ENCODE data around the gene ADAM21.
"Not testable (repeated sequence)": the region's sequence is repeated elsewhere in the genome, so short reads cannot be mapped to it uniquely, and the experiment has no call there.

ADAM21 gene

GRCh38 chr14:70451874-70452273, at the start of gene ADAM21:
Gene ADAM21, plus strand, starts transcription at chr14:70452174. Its CDS starts 5,326 bp downstream, at chr14:70457500.
- Mint-ChIP-seq H3K4me1 (no peaks in the 10 kb centered on the region), H3K9me3 (peaks cover 4% of the 10 kb centered on the region), H3K4me3 (no peak within 1 kb of the TSS), H3K27me3 (ENCODE audit: low read depth) (no peaks in the 10 kb centered on the region), H3K36me3 (ENCODE audit: low read depth) (peaks cover 5% of the 10 kb centered on the region), H3K27ac (no peak within 1 kb of the TSS)
- no peak for TF ChIP-seq CTCF (IDR thresholded peaks at IDR 0.05; ENCODE audit: unreplicated experiment in 3 of 3)

GRCh38 chr14:70403335-70403734, 48.6 kb upstream of the ADAM21 start:
- not testable (repeated sequence) for H3K27ac Mint-ChIP-seq; H3K4me1 Mint-ChIP-seq; H3K9me3 Mint-ChIP-seq; H3K4me3 Mint-ChIP-seq; H3K27me3 Mint-ChIP-seq (ENCODE audit: low read depth)
- TF ChIP-seq CTCF (IDR thresholded peaks at IDR 0.05; ENCODE audit: unreplicated experiment in 3 of 3) = peak in 2 of 3 experiments; percentile 14 to 36
- H3K36me3 Mint-ChIP-seq (ENCODE audit: low read depth) = peaks cover 25% of the 10 kb centered on the region

- not testable (repeated sequence) for H3K9me3 Mint-ChIP-seq
These were observed 45.8 kb upstream of the ADAM21 start for GRCh38 chr14:70406216-70406615.

GRCh38 chr14:70407621-70408020, 44.4 kb upstream of the ADAM21 start:
- Mint-ChIP-seq H3K27me3 (ENCODE audit: low read depth) (no peaks in the 10 kb centered on the region), H3K27ac (no peak overlapping the region), H3K36me3 (ENCODE audit: low read depth) (peaks cover 43% of the 10 kb centered on the region), H3K4me1 (peaks cover 6% of the 10 kb centered on the region), H3K4me3 (no peak overlapping the region), H3K9me3 (no peaks in the 10 kb centered on the region)
- TF ChIP-seq CTCF (IDR thresholded peaks at IDR 0.05; ENCODE audit: unreplicated experiment in 3 of 3) = no peak

More at GRCh38 chr14:70406216-70406615, 45.8 kb upstream of the ADAM21 start:
- H3K4me1 Mint-ChIP-seq; H3K27ac Mint-ChIP-seq; H3K27me3 Mint-ChIP-seq (ENCODE audit: low read depth); H3K4me3 Mint-ChIP-seq: not testable (repeated sequence)
- peaks cover 35% of the 10 kb centered on the region for H3K36me3 Mint-ChIP-seq (ENCODE audit: low read depth)

GRCh38 chr14:70415788-70416187, 36.2 kb upstream of the ADAM21 start:
- H3K4me3 Mint-ChIP-seq = peak overlapping the region; percentile 90 to 99 (median 95)
- no peaks in the 10 kb centered on the region for H3K9me3 Mint-ChIP-seq
- peaks cover 8% of the 10 kb centered on the region for H3K36me3 Mint-ChIP-seq (ENCODE audit: low read depth)
- no peaks in the 10 kb centered on the region for H3K27me3 Mint-ChIP-seq (ENCODE audit: low read depth)
- peaks cover 28% of the 10 kb centered on the region for H3K4me1 Mint-ChIP-seq
- H3K27ac Mint-ChIP-seq = peak overlapping the region; percentile 49 to 93 (median 77)
- TF ChIP-seq CTCF (IDR thresholded peaks at IDR 0.05; ENCODE audit: unreplicated experiment in 3 of 3) = no peak

- no peaks in the 10 kb centered on the region for H3K9me3 Mint-ChIP-seq
- H3K27ac Mint-ChIP-seq = peak overlapping the region; percentile 77 to 93 (median 86)
- peak overlapping the region; percentile 95 to 99 (median 99) for H3K4me3 Mint-ChIP-seq
- H3K4me1 Mint-ChIP-seq = peaks cover 28% of the 10 kb centered on the region
- H3K36me3 Mint-ChIP-seq (ENCODE audit: low read depth) = peaks cover 8% of the 10 kb centered on the region
- no peaks in the 10 kb centered on the region for H3K27me3 Mint-ChIP-seq (ENCODE audit: low read depth)
- no peak for TF ChIP-seq CTCF (IDR thresholded peaks at IDR 0.05; ENCODE audit: unreplicated experiment in 3 of 3)
These were observed 35.6 kb upstream of the ADAM21 start for GRCh38 chr14:70416338-70416724.

All from nephron (organoid).